CD4-positive, alpha-beta T cell (primary cell): Measurements from ENCODE around the gene CFAP53. TPM values are rescaled to one million over a fixed set of nuclear protein-coding genes. Genes with fewer than 3 reads are reported as not detected.

Experiments
- ATAC-seq: fragments of 200-7000 bp; cut with Tn5 transposase; one replicate; pipeline ENCODE4 v1.10.0; 2022; ENCODE audit warnings: mild to moderate bottlenecking; ENCODE audit not compliant: poor library complexity
- CTCF ChIA-PET: fragments of 350-600 bp; sonication (Branson Sonifier 250); formaldehyde crosslinking; loops from one replicate; lab custom pipeline; 2021; ENCODE audit warnings: antibody characterized with exemption, inconsistent platforms; lab: Charles Lee
- POLR2A ChIA-PET: fragments of 350-600 bp; sonication (Branson Sonifier 250); formaldehyde crosslinking; loops from one replicate; lab custom pipeline; 2021; ENCODE audit warnings: antibody characterized with exemption, inconsistent platforms; lab: Charles Lee
- DNase-seq, 14 experiments: peaks; one replicate each; pipeline ENCODE4 v3.0.0-alpha.2; 2013 to 2020; ENCODE audit warnings: mixed read lengths in 2 of 14
- H3K27ac ChIP-seq, 2 donors: one replicate each; pipeline versions ENCODE4 v1.5.1 to v1.7.0; 2013; ENCODE audit warnings: low read length in 2 of 2, low read depth in 1 of 2, mild to moderate bottlenecking in 1 of 2
- H3K27me3 ChIP-seq, 2 experiments: 1 replicate in 1 of 2; 2 replicates in 1 of 2; pipeline versions ENCODE4 v1.6.1 to v1.7.0; 2013; ENCODE audit warnings: low read length in 2 of 2, control low read depth in 1 of 2, mild to moderate bottlenecking in 1 of 2, moderate library complexity in 1 of 2; ENCODE audit not compliant: insufficient read depth in 2 of 2, control insufficient read depth in 1 of 2
- H3K36me3 ChIP-seq: one replicate; pipeline ENCODE4 v1.6.1; 2013; ENCODE audit warnings: low read length, control low read depth; ENCODE audit not compliant: insufficient read depth
- H3K4me1 ChIP-seq: one replicate; pipeline ENCODE4 v1.6.1; 2013; ENCODE audit warnings: low read length, control low read depth; ENCODE audit not compliant: insufficient read depth
- H3K4me3 ChIP-seq: one replicate; pipeline ENCODE4 v1.5.1; 2013; ENCODE audit warnings: mild to moderate bottlenecking, low read length, moderate library complexity
- H3K9me3 ChIP-seq, 2 experiments: 1 replicate in 1 of 2; 2 replicates in 1 of 2; pipeline versions ENCODE4 v1.6.1 to v1.7.0; 2013; ENCODE audit warnings: low read length in 2 of 2, mild to moderate bottlenecking in 2 of 2, control low read depth in 1 of 2, moderate library complexity in 1 of 2; ENCODE audit not compliant: control insufficient read depth in 1 of 2, insufficient read depth in 1 of 2
- H3K27ac Mint-ChIP-seq: one replicate; pipeline ENCODE4 v1.8.0; 2020; ENCODE audit warnings: mixed read lengths
- H3K27me3 Mint-ChIP-seq: one replicate; pipeline ENCODE4 v1.8.0; 2021; ENCODE audit warnings: mixed read lengths
- H3K36me3 Mint-ChIP-seq: one replicate; pipeline ENCODE4 v1.8.0; 2021; ENCODE audit warnings: low read depth, mixed read lengths
- H3K4me1 Mint-ChIP-seq: one replicate; pipeline ENCODE4 v1.8.0; 2021; ENCODE audit warnings: low read depth, mixed read lengths
- H3K4me3 Mint-ChIP-seq: one replicate; pipeline ENCODE4 v1.8.0; 2020; ENCODE audit warnings: mild to moderate bottlenecking, mixed read lengths
- H3K9me3 Mint-ChIP-seq: one replicate; pipeline ENCODE4 v1.8.0; 2020; ENCODE audit warnings: mixed read lengths
- CTCF ChIP-seq: fragments of 200-600 bp; IDR thresholded peaks from one replicate; pipeline ENCODE4 v1.8.0; 2022; ENCODE audit warnings: antibody characterized with exemption, mild to moderate bottlenecking
- intact Hi-C, 2 experiments: fragments of 100-400 bp; cut with DNase I in 1 of 2; cut with micrococcal nuclease in 1 of 2; formaldehyde crosslinking; loops; one replicate each; pipeline versions ENCODE4 v1.15.1 to v1.9.0; 2023 to 2025; cut with DNase I, micrococcal nuclease
- total RNA-seq, 174 experiments: library from RNA in 2 of 174; stranded (reverse) in 2 of 174; gene quantifications; one replicate each; pipeline ENCODE4 v1.2.3 and lab custom pipeline; 2021 to 2026

The CFAP53 gene
- total RNA-seq, 2 experiments from 2014 or later, result 0.33 to 0.47 TPM

GRCh38 chr18:50277942-50278341 lies 11.6 kb upstream of the CFAP53 start:
- H3K4me3 Mint-ChIP-seq, result peak overlapping the region; percentile 42
- no peak overlapping the region for H3K27ac Mint-ChIP-seq
- H3K4me3 ChIP-seq, result no peak overlapping the region
- H3K27ac ChIP-seq, result no peak overlapping the region
- POLR2A ChIA-PET, result no interaction called here
- peaks cover 33% of the 10 kb centered on the region for H3K4me1 Mint-ChIP-seq
- no peaks in the 10 kb centered on the region for H3K27me3 Mint-ChIP-seq
- peaks cover 87% of the 10 kb centered on the region for H3K36me3 Mint-ChIP-seq
- peaks cover 66% of the 10 kb centered on the region for H3K36me3 ChIP-seq
- ATAC-seq (no peak), DNase-seq (no peak)
- no peak for TF ChIP-seq CTCF
- H3K9me3 Mint-ChIP-seq, result no peaks in the 10 kb centered on the region
- peaks cover 0 to 5% of the 10 kb centered on the region in 2 experiments for H3K9me3 ChIP-seq
- peaks cover 22% of the 10 kb centered on the region for H3K4me1 ChIP-seq
- H3K27me3 ChIP-seq, result no peaks in the 10 kb centered on the region
- intact Hi-C loops, result no loop called here
- CTCF ChIA-PET, result interaction anchor here (0.6 to 1.8 kb wide), 2 partner anchors 9 to 13 kb away, joined by 3 to 6 read pairs; no protein-coding TSS in a partner anchor

- H3K4me1 Mint-ChIP-seq, result peaks cover 29% of the 10 kb centered on the region
- Histone ChIP-seq H3K36me3 (peaks cover 73% of the 10 kb centered on the region), H3K4me3 (no peak overlapping the region), H3K9me3 (no peaks in the 10 kb centered on the region), H3K4me1 (peaks cover 14% of the 10 kb centered on the region), H3K27ac (no peak overlapping the region), H3K27me3 (no peaks in the 10 kb centered on the region)
- H3K4me3 Mint-ChIP-seq, result no peak overlapping the region
- no peaks in the 10 kb centered on the region for H3K9me3 Mint-ChIP-seq
- no peaks in the 10 kb centered on the region for H3K27me3 Mint-ChIP-seq
- POLR2A ChIA-PET, result no interaction called here
- TF ChIP-seq CTCF, result no peak
- H3K36me3 Mint-ChIP-seq, result peaks cover 89% of the 10 kb centered on the region
- CTCF ChIA-PET, result no interaction called here
- no peak for ATAC-seq
- no peak overlapping the region for H3K27ac Mint-ChIP-seq
- intact Hi-C loops, result no loop called here
- DNase-seq, result no peak
Measured at GRCh38 chr18:50276452-50276851, 10.2 kb upstream of the CFAP53 start.

GRCh38 chr18:50275503-50276036 lies 9.3 kb upstream of the CFAP53 start:
- peaks cover 87% of the 10 kb centered on the region for H3K36me3 Mint-ChIP-seq
- H3K27ac Mint-ChIP-seq, result no peak overlapping the region
- H3K27me3 Mint-ChIP-seq, result no peaks in the 10 kb centered on the region
- Histone ChIP-seq H3K4me3 (no peak overlapping the region), H3K27me3 (no peaks in the 10 kb centered on the region), H3K27ac (no peak overlapping the region), H3K36me3 (peaks cover 82% of the 10 kb centered on the region), H3K9me3 (no peaks in the 10 kb centered on the region), H3K4me1 (peaks cover 10% of the 10 kb centered on the region)
- intact Hi-C loops, result no loop called here
- CTCF ChIA-PET, result no interaction called here
- H3K9me3 Mint-ChIP-seq, result no peaks in the 10 kb centered on the region
- no peak overlapping the region for H3K4me3 Mint-ChIP-seq
- ATAC-seq, result no peak
- no peak for DNase-seq
- H3K4me1 Mint-ChIP-seq, result peaks cover 20% of the 10 kb centered on the region
- TF ChIP-seq CTCF, result no peak
- POLR2A ChIA-PET, result no interaction called here
